GM12865 (cell line): ENCODE measurements around the gene PCGF3.
"Not testable (repeated sequence)": the region's sequence is repeated elsewhere in the genome, so short reads cannot be mapped to it uniquely, and the experiment has no call there.

ENCODE experiments used
- DNase-seq: peaks from one replicate; pipeline ENCODE4 v3.0.0; 2010; ENCODE audit warnings: low read depth
- H3K4me3 ChIP-seq: 2 replicates; pipeline ENCODE4 v1.5.1; 2011; ENCODE audit warnings: mild to moderate bottlenecking, low read depth, low read length, control low read depth
- CTCF ChIP-seq: IDR thresholded peaks from 2 replicates; pipeline ENCODE4 v1.5.1; 2011; ENCODE audit warnings: low read length, control low read depth, low read depth, inconsistent platforms; ENCODE audit not compliant: insufficient read depth; ENCODE audit errors: missing control alignments

Gene PCGF3

DNA sequence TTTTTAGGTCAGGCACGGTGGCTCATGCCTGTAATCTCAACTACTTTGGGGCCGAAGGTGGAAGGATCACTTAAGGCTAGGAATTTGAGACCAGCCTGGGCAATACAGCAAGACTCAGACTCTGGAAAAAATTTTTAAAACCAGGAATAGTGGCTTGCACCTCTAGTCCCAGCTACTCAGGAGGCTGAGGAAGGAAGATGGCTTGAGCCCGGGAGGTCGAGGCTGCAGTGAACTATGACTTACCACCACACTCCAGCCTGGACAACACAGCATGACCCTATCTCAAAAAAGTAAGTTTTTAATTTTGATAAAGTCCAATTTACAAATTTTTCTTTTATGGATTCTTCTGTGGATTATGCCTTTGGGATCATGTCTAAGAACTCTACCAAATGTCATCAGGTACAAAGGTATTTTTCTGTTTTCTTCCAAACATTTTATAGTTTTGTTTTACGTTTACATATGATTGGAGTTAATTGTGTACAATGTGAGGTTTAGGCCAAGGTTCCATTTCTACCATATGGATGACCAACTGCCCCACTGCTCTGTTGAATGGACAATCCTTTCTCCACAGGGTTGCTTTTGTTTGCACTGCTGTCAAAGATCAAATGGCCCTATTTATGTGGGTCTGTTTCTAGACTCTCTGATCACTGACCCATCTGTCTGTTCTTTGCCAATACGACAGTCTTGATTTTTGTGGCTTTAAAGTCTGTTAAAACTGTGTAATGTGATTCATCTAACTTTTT, 72.1 kb downstream of the PCGF3 start:
- no peak for TF ChIP-seq CTCF
- no peak overlapping the region for H3K4me3 ChIP-seq
- no peak for DNase-seq

DNA sequence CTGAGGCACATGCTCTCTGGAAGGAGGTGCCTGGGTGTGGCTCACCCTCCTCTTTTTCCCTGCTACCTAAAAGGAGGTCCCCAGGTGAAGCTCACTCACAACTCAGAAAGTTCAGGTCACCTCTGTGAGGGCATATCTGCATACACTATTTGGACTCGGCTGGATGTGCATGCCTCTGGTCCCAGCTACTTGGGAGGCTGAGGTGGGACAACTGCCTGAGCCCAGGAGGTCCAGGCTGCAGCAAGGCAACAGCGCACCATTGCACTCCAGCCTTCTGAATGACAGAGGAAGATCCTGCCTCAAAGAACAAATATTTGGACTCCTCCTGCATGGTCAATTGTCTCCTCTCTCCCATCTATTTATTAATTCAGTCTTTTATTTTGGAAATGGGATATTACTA, 73.9 kb downstream of the PCGF3 start:
- DNase-seq = no peak
- TF ChIP-seq CTCF = no peak
- H3K4me3 ChIP-seq = no peak overlapping the region

DNA sequence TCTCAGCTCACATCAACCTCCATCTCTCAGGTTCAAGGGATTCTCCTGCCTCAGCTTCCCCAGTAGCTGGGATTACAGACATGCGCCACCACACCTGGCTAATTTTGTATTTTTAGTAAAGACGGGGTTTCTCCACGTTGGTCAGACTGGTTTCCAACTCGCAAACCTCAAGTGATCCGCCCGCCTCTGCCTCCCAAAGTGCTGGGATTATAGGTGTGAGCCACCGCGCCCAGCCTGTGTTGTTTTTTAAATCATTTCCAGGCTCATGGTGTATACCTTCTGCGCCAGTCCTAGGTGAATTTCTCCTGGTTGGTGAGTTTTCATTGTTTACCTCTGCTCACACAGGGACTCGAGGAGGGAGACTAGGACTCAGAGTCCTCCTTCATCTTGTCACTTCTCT, 74.6 kb downstream of the PCGF3 start:
- DNase-seq = not testable (repeated sequence)
- H3K4me3 ChIP-seq = peak overlapping the region; percentile 91

- H3K4me3 ChIP-seq = peak overlapping the region; percentile 91
- TF ChIP-seq CTCF = no peak
- no peak for DNase-seq
Observed at GRCh38 chr4:780716-781492, 75.3 kb downstream of the PCGF3 start.

GRCh38 chr4:781493-782216, 76.0 kb downstream of the PCGF3 start:
- H3K4me3 ChIP-seq = peak overlapping the region; percentile 91
- no peak for TF ChIP-seq CTCF
- peak; percentile 99 for DNase-seq

GRCh38 chr4:784401-785331, 79.0 kb downstream of the PCGF3 start:
- DNase-seq = no peak
- TF ChIP-seq CTCF = no peak
- no peak overlapping the region for H3K4me3 ChIP-seq
